ENCODE data around the gene UGT1A10.

UGT1A10 gene

DNA sequence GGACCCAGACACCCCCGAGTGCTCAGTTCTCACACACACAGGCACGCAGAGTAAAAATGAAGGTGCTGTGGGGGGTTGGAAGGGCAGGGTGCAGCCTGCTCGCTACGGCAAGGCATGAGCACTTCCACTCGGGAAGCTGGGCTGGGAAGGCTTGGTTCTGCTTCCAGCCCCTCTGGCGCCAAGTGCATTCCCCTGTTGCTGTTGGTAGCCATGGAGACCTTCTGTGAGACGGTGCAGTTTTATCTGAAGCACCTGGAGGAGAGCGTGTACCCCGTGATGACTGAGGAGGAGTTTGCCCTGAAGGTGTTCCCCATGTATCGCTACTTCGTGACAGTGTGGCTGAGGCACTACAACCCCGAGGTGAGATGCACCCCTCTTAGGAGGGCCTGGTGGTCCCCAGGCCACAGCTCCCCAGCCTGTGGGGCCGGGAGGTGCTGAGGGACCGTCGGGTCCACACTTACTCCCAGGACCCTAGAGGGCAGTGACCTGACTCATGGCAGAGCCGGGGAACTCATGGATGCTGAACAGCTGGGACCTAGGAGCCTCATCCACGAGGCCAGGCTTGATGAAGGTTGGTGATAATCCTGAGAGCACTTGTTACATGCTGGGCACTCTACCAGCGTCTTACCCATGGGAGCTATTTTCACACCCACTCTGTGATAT is 157.3 kb downstream of the UGT1A10 start:
- H3K4me3 ChIP-seq (ENCODE audit: low read depth, low read length) = no peak overlapping the region
- DNase-seq (ENCODE audit: low read depth, low spot score) = no peak
- in situ Hi-C loops (cut with HindIII; ENCODE audit: low sequenced_read_pairs) = no loop called here
- TF ChIP-seq, protein P1, sequence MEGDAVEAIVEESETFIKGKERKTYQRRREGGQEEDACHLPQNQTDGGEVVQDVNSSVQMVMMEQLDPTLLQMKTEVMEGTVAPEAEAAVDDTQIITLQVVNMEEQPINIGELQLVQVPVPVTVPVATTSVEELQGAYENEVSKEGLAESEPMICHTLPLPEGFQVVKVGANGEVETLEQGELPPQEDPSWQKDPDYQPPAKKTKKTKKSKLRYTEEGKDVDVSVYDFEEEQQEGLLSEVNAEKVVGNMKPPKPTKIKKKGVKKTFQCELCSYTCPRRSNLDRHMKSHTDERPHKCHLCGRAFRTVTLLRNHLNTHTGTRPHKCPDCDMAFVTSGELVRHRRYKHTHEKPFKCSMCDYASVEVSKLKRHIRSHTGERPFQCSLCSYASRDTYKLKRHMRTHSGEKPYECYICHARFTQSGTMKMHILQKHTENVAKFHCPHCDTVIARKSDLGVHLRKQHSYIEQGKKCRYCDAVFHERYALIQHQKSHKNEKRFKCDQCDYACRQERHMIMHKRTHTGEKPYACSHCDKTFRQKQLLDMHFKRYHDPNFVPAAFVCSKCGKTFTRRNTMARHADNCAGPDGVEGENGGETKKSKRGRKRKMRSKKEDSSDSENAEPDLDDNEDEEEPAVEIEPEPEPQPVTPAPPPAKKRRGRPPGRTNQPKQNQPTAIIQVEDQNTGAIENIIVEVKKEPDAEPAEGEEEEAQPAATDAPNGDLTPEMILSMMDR (IDR thresholded peaks at IDR 0.05; ENCODE audit: low read depth, low read length) = no peak

DNA sequence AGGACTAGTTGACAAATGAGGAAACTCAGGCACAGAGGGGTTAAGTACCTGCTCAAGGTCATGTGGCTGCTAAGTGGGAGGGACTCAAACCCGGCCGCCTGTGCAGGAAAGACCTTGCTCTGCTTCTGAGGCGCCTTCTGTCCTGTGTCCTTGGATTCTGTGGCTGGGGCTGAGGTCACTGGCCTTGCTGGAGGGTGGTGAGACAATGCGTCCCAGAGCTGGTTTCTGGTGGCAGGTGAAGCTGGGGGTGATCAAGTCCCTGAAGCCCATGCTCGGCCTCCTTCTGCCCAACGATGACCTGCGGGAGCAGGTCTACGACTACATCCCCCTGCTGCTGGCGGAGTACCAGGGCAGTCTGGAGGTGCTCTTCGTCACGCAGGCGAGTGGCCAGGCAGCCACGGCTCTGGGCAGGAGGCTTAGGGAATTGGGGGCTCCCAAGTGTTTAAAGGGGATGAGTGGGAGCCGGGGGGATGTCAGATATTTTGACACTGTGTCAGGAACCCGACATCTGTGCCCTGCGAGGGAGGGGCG is 157.9 kb downstream of the UGT1A10 start:
- no peak for DNase-seq (ENCODE audit: low read depth, low spot score)
- TF ChIP-seq, protein P1 (IDR thresholded peaks at IDR 0.05; ENCODE audit: low read depth, low read length) = no peak
- in situ Hi-C loops (cut with HindIII; ENCODE audit: low sequenced_read_pairs) = no loop called here

DNA sequence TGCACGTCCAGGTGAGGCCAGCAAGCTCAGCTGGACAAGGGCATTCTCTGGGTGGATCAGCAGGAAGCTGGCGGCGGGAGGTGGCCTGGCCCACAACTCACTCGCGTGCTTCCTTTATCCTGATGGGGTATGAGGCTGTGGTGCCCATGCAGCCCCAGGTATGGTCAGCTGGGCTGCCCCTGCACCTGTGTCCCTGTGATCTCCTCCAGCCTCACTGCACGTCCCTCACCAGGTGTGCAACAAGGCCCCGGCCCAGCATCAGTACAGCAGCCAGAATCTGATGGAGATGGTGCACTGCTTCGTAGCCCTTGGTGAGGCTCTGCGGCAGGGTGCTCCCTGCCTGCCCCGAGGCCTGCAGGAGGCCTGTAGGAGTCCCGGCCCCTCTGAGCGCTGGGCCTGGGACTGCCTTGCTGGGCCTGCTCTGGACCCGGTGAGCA is 159.5 kb downstream of the UGT1A10 start:
- TF ChIP-seq, protein P1 (IDR thresholded peaks at IDR 0.05; ENCODE audit: low read depth, low read length) = no peak

More for the DNA sequence above, 157.9 kb downstream of the UGT1A10 start:
- H3K4me3 ChIP-seq (ENCODE audit: low read depth, low read length) = no peak overlapping the region

DNA sequence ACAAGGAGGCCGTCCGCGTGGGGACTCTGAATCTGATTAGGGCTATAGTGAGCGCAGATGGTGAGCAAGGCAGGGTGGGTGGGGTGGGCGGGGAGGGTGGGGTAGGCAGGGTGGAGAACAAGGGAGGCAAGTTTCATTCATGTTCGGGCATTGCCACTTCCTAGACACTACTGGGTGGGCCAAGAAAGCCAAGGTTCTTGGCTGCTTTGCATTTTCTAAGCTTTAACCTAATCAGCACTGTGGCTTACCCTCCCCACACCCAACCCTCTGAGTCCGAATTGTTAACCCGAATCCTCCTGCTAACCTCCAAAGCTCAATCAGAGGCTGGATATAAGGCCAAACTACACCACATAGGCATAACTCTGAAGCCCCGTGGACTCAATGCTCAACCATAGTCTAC is 160.0 kb downstream of the UGT1A10 start:
- TF ChIP-seq, protein P1 (IDR thresholded peaks at IDR 0.05; ENCODE audit: low read depth, low read length) = no peak
- H3K4me3 ChIP-seq (ENCODE audit: low read depth, low read length) = no peak overlapping the region
- DNase-seq (ENCODE audit: low read depth, low spot score) = no peak
- in situ Hi-C loops (cut with HindIII; ENCODE audit: low sequenced_read_pairs) = no loop called here

More for the DNA sequence above, 159.5 kb downstream of the UGT1A10 start:
- DNase-seq (ENCODE audit: low read depth, low spot score) = no peak
- in situ Hi-C loops (cut with HindIII; ENCODE audit: low sequenced_read_pairs) = no loop called here
- H3K4me3 ChIP-seq (ENCODE audit: low read depth, low read length) = no peak overlapping the region

DNA sequence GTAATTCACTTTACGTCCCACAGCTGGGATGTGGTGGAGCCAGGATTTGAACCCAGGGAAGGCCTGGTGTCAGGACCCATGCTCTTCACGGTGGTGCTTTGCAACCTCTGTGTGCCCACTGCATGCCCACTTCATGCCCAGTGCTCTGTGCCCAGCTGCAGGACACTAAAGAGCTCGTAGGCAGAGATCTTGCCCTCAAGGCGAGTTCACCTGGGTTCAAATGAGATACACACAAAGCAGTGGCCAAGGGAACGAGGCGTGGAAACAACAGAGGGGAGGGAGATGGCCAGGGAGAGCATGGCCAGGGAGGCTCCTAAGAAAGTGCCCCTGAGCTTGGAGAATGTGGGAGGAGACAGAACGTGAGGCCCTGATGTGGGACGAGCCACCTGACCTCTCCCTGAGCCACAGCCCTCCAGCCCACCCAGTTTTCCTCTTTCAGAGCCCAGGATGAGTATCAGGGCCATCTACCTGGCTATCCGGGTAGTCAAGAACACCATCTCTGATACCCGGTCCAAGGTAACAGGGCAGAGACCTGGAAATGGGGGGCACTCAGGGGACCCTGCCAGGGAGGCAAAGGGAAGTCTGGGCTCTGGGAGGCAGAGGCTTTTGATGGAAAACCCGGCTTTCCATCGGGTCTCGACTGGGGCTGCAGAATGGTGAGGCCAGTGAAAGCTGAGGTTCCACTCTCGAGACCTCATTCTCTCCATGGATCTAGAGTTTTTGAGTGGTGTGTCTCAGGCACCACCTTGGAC is 162.3 kb downstream of the UGT1A10 start:
- no peak overlapping the region for H3K4me3 ChIP-seq (ENCODE audit: low read depth, low read length)
- no peak for DNase-seq (ENCODE audit: low read depth, low spot score)
- in situ Hi-C loops (cut with HindIII; ENCODE audit: low sequenced_read_pairs) = no loop called here
- TF ChIP-seq, protein P1 (IDR thresholded peaks at IDR 0.05; ENCODE audit: low read depth, low read length) = no peak

DNA sequence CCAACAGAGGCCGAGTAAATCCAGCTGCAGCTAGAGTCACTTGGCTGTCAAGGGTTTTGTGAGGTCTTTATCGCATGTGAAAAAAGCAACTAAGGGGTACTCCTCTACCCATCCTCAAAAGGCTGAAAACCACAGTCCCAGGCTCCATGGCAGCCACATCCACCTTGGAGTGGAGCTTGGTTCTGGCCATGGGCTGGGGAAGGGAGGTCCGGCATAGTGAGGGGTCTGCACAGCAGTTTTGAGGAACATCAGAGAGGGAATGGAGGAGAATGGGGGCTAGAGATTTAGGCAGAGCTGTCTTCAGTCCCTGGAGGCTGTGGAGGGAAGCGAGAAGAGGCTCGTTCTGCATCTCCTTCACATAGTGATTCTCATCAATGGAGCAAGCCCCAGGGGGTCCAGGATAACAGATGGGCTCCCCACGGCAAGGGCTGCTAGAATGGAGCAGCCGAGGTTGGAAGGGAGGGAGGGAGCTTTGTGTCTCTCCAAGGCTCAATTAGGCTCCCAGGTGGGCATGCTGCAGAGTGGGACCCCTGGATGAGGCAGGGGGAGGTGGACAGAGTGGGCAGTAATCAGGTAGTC is 162.9 kb downstream of the UGT1A10 start:
- TF ChIP-seq, protein P1 (IDR thresholded peaks at IDR 0.05; ENCODE audit: low read depth, low read length) = no peak
- in situ Hi-C loops (cut with HindIII; ENCODE audit: low sequenced_read_pairs) = no loop called here
- no peak for DNase-seq (ENCODE audit: low read depth, low spot score)
- H3K4me3 ChIP-seq (ENCODE audit: low read depth, low read length) = no peak overlapping the region
